Measurements from ENCODE around the gene TRIM37.
"Not testable (repeated sequence)": the region's sequence is repeated elsewhere in the genome, so short reads cannot be mapped to it uniquely, and the experiment has no call there.

TRIM37 gene

DNA sequence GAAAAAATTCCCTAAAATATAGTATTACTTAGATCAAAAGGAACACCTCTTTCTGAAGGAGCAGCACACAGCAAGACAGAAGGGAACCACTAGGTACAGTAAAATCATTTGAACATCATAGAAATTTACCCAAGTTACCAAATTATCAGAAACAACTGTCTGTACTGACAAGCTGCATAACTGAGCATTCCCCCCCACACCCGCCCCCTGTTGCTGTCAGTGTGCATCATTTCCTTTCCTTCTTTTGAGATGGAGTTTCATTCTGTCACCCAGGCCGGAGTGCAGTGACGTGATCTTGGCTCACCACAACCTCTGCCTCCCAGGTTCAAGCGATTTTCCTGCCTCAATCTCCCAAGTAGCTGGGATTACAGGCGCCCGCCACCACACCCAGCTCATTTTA lies 120.7 kb downstream of the TRIM37 start:
- DNase-seq = peak; percentile 24

DNA sequence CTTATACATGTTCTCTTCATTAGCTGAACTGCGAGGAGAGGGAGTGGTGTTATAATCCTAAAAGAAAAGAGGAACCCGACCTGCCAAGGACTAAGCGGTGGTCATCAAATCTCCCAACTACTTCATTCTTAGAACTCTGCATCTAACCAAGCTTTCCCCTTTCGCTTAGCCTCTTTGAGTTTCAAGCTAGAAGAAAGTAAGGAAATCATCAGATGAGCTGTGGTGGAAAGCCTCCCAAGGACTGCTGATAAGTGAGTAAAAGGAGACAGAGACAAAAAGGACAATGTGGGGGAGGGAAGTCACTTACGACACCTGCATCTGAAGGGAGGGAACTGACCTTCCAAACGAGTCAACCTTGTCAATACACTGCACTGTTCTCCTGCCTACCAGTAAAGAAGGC lies 121.3 kb downstream of the TRIM37 start:
- DNase-seq = no peak

DNA sequence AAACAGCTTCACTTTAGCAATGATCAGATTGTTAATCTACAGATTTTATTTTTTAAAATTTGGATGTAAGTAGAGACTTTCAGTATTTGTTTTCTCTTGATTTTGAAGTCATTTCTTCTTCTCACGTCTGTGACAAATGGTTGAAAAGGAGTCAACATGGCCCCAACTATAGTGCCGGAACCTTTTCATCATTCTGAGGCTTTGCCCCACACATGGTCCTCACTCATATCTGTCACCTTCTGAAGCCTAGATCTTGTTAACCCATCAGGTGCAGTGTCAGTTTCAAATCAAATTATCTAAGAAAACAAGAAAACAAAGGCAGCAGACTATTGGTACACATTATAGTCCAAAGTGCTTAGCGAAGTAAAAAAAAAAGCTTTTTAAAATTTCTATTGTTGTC lies 124.1 kb downstream of the TRIM37 start:
- DNase-seq = no peak

DNA sequence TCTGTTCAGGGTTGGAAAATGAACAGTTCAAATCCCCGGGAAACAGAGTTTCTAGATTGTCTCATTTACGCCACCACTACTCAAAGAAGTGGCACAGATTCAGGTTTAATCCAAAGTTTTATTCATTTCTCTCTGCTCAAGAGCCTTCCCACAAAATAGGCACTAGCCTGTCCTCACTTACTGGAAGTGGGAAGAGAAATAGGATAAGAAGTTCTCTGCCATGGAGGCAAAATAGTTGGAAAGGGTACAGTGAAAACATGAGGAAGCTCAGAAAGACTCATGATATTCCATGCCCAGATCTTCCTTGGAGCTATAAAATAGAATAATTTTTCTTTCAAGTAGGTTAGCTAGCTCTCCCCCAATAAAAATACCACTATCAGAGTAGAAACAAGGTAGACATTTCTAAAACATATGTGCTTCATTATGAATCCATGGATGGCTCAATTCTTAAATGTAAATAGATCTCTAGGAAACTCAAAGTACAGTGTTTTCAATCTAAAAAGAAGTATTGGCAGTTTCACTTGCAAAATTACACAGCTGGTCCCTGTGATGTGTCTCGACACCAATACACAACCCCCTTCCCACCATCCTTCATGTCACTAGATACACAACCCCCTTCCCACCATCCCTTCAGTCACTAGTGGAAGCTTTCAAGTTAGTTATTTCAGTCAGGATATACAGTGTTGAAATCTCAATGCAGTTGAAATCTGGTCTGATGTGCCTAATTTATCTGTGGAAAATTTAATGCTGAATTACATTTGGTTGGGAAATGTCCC lies 125.8 kb downstream of the TRIM37 start:
- DNase-seq = no peak

DNA sequence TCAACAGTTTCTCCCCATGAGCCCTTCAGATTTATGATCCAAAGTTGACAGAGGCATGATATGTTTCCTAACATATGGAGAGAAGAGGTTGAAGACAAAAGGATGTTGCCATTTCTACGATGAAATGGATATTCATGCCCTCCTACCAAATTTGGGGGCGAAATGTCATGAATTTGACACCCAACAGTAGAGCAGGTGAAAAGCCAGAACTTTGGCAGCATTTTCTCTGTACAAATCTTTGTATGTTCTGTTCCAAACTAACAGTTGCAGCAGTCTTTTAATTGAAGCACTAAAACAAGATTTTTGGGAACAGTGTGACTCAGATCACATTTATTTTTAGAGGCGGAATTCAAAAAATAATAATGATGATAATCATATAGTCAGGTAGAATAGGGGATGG lies 130.1 kb downstream of the TRIM37 start:
- no peak for DNase-seq

DNA sequence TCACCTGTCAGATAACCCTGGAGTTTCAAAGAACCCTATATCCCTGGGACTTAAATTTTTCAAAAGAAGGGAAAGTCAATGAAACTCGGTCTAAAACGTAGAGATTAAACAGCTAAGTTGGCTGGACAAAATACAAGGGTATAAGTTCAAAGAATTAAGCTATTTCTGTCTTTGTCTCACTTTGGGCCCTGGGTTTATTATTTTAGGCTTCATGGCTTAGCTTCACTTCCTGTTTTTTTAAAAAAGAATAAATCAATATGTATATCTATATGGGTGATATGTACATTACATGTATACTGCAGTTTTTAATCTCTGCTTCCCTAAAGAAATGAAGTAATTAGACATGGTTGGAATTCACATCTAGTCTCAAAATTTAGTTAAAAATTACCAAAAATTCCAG lies 132.3 kb downstream of the TRIM37 start:
- no peak for DNase-seq

DNA sequence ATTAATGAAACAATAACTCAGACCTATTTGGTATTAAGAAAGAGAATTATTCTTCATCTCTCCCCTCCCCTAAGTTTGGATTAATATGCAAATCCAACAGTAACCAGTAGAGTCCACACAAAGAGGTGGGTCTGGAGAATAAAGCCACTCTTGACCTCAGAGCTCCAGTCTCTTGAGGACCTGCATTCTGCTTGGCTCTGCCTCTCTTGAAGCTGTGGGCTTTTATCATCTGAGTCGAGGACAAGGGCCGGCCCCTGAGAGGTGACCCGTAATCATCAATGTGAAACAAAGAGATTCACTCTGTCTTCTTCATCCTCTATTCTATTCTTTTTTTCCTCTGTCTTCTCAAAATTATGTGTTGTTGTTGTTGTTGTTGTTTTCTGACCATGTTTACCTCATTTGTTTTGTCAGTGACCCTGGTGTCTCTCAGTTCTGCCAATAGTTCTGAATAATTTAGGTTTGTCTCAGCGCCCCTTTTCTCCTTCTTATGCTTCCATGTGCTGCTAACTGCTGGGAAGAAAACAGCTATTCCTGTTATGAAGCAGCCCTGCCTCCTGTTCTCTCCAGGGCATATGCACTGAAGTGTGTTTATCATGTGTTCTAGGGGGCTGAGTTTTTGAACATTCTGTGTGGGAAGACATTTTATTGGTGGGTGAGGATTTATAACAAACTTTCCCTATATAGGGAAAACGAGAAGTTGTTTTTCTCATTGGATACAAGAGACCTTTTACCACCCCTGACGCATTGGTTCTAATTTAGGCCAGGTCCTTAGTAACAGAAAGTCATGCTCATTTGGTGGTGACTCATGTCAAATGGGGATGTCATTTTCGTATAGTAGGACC lies 135.8 kb downstream of the TRIM37 start:
- DNase-seq = no peak

DNA sequence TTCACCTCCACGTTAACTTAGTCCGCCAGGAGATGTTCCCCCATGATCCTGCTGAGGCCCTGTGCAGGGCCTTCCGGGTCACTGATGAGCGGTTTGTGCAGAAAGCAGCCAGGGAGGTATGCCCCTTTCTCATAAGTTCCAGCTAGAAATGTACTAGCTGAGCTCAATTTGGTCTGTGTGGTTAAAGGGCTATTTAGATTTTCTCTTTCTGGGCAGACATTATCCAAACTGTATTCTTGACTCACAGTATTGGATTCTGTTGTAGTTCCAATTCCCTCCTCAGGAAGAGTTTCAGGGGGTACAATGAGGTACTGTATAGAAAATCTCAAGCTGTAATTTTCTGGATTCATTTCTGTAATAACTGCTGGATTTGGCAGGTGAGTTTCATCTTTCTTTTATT lies 137.1 kb downstream of the TRIM37 start:
- DNase-seq = no peak

DNA sequence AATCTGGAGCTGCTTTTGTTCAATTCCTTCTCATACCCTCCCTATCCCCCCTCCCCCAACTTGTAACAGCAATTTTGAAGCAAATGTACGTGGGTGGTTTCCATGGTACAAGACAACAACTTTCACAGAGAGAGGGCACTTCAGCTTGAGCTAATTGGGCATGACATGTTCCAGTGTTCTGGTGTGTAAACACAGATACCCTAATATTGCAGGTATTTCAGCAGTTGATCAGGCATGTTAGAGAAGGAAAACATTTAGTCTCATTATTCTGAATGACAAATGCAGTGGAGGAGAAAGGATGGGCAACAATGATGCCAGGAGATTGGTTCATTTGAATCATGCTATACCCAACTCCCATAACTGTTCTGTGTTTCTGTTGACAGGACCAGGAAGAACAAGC lies 137.5 kb downstream of the TRIM37 start:
- no peak for DNase-seq

DNA sequence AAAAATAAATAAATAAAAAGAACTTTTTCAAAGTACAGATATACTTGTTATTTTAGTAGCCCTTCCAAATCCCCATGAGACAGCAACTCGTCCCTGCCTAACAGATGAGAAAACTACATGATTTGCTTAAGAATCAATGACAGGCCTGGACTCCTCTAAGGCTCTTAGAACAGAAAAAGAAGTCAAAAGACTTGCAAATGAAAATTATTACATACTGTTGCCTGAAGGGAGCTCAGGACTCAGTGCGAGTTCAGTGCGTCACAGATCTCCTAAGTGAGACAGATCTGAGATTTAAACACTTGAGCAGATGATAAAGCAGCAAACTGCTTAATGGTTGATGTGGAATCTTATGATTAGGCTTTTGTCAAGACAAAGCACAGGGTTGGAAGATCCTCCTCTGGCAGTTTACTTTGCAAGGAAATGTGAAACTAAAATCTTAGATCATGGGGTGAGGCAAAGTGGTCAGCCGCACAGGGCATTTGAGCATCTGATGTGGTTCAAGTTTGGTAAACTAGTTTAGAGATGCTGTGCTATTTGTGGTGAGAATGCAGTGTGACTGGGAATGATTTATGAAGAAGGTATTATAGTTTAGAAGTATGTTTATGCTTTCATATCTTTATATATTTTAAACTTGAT lies 138.1 kb downstream of the TRIM37 start:
- DNase-seq = no peak

DNA sequence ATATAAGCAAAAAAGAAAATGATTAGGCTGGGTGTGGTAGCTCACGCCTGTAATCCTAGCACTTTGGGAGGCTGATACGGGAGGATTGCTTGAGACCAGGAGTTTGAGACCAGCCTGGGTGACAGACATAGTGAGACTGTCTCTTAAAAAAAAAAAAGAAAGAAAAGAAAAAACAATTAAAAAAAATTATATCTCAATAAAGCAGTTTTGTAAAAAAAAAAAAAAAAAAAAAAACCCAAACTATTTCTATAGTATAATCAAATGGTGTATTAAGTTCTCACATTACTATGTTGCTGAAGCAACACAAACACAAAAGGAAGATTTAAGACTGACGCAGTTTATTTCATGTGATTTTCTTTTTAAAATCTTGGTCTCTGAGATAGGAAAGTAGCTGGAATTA lies 140.5 kb downstream of the TRIM37 start:
- DNase-seq = no peak

DNA sequence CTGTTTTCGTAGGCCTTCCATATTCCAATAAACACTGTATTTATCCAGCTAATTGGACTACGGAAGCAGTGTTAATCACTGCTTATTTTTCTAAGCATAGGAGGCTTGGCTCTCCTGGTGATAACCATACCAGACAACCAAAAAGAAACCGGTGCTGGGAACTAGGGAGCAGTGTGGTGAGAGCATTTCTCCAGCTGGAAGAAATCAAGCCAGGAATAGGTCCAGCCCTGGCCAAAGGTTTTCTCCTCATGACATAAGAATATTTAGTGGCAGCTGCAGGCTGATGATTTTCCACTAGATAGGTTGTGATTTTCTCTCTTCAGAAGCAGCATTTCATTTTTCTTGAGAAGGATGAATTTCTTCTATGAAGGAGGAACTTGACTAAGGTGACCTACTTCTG lies 141.5 kb downstream of the TRIM37 start:
- no peak for DNase-seq

DNA sequence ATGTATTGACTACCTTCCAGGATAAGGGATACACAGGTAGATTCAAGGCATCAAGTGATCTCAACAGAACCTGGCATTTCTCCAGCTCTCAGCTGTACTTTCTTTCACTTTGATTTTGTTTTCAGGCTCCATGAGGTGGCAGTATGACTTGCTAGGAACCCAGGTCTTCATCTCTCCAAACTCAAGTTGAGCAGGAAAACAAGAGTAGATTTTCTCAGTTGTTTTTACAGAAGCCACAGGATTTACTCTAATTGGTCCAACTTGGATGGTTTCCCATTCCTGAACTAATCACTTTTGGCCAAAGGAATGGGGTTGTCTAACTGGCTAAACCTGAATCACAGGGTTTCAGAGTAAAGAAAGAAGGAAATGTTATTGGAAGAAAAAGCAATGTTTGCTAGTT lies 146.6 kb downstream of the TRIM37 start:
- DNase-seq = no peak

DNA sequence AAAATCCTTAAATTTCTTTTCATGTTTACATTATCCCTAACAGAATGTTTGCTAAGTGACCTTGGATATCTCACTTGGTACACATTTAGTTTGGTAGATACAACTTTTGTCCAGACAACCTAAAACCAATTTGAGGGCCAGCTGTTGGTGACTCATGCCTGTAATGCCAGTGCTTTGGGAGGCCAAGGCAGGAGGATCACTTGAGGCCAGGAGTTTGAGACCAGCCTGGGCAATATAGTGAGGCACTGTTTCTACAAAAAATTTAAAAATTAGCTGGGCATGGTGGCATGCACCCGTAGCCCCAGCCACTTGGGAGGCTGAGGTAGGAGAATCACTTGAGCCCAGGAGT lies 149.0 kb downstream of the TRIM37 start:
- not testable (repeated sequence) for DNase-seq

DNA sequence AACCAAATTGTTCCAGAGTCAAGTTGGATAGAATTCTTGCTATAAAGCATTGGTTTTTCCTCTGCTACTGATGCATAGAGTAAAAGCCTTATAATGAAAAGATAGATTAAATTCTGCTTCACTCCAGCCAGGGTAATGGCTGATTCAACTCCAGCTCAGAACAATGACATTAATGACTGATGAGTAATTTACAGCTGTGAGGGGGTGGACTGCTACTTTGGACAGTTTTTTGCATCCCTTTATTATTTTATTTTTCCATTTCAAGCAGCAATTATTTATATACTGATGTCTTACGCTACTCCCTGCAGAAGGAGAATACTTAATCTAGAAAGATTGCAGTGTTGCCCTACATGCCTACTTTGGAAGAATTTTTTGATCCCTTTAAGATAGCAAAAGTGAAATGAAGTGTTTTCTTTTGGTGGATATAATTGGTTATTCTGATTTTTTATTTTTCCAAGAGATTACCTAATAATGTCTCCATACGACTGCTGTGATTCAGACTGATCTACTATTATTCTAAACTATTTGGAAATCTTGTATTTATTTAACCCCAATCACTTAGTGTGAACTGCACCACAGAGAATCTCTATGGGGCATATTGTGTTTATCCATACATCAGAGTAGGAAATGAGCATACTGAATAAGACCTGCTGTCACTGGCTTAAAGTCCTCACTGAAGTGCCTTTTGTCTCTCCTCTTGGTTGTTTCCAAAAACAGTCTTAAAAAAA lies 149.5 kb downstream of the TRIM37 start:
- DNase-seq = no peak

DNA sequence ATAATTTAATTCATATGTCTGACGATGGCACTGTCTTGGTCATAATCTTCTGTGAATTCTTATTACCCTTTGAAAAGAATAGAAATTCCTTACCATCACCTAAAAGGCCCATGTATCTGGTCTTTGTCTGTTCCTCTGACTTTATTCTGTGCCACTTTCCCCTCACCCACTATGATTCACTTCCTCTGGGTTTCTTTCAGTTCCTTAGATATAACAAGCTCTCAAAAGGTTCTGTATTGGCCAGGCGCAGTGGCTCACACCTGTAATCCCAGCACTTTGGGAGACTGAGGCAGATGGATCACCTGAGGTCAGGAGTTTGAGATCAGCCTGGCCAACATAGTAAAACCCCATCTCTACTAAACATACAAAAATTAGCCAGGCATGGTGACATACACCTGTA lies 152.3 kb downstream of the TRIM37 start:
- DNase-seq = not testable (repeated sequence)

DNA sequence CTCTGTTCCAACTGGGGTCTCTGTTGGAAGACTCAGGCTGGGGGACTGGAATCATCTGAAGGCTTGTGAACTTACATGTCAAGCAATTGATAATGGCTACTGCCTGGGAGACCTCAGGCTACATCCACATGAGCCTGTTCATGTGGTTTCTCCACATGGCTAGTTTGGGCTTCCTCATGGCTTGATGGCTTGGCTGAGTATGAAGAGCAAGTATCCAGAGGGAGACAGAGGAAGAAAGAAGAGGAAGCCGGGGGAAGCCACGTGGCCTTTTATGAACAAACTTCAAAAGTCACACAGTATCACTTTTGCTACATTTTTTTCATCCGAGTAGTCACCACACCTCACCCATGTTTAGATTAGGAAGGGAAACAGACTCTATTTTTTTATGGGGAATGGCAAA lies 158.9 kb downstream of the TRIM37 start:
- DNase-seq = no peak

DNA sequence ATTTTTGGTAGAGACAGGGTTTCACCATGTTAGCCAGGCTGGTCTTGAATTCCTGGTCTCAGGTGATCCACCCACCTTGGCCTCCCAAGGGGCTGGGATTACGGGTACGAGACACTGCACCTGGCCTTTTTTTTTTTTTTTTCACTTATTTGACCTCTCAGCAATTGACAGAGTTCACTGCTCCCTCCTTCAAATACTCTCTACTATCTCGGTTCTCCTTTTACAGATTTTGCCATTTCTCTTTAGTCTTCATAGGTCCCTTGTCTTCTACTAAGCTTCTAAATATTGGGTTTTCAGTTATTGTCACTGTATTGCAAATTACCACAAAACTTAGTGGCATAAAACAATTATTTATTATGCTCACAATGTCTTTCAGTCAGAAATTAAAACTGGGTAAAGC lies 159.3 kb downstream of the TRIM37 start:
- no peak for DNase-seq

DNA sequence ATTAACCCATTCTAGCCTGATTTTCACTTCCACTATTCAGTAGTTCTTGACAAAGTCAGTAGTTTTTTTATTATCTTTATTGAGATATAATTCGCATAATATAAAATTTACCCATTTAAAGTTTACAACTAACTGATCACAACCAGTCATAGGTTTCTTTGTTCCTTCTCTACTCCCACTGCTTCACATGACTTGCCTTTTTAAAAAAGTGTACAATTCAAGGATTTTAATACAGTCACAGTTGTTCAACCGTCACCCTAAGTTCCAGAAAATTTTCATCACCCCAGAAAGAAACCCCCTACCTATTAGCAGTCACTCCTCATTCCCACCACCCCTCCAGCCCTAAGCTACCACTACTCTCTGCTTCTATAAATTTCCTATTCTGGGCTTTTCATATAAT lies 162.5 kb downstream of the TRIM37 start:
- no peak for DNase-seq

DNA sequence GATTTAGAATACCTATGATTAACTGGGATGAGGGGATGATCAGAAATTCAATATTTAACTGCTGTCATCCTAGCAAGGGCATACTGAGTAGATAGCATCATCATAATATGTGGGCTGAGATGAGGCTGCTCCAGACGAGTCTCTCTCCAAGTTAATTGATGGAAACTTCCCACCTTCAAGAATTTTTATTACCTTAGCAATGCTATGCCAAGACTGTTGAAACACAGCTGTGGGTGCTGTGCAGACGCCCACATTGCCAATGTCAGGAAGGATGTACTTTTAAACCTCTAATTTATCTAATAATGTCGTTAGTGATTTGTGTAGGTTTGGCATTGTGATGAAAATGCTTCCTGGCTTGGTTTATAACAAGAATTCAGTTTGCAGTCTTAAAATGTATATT lies 170.4 kb downstream of the TRIM37 start:
- no peak for DNase-seq

DNA sequence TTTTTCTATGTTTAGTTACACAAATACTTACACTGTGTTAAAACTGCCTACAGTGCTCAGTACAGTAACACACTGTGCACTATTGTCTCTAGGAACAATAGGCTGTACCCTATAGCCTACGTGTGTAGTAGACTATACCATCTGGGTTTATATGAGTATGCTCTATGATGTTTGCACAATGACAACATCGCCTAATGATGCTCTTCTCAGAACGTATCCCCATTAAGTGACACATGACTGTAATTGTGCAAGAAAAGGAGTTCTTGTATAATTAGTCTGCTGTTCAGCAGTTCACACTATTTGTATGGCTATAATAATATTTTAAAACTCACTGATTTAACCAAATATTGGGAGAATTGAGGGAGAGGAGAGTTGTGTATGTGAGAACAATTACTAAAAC lies 173.7 kb downstream of the TRIM37 start:
- no peak for DNase-seq

Measured in stimulated activated CD4-positive, alpha-beta T cell treated with anti-CD3 and anti-CD28 coated beads, Interleukin-1b, Interleukin-23, amount 100 ng/mL, for 48 hours (primary cell).